Nephron (organoid): ENCODE measurements around the gene CAMKMT.

Source experiments
- H3K27ac Mint-ChIP-seq, 3 experiments: 2 replicates each; pipeline ENCODE4 v1.8.0; 2020; ENCODE audit warnings: mixed read lengths in 3 of 3, mild to moderate bottlenecking in 2 of 3, moderate library complexity in 1 of 3
- H3K27me3 Mint-ChIP-seq: 2 replicates; pipeline ENCODE4 v1.8.0; 2021; ENCODE audit warnings: low read depth, mild to moderate bottlenecking, moderate library complexity, mixed read lengths
- H3K36me3 Mint-ChIP-seq: 2 replicates; pipeline ENCODE4 v1.8.0; 2020; ENCODE audit warnings: low read depth, mixed read lengths
- H3K4me1 Mint-ChIP-seq: 2 replicates; pipeline ENCODE4 v1.8.0; 2020; ENCODE audit warnings: mixed read lengths
- H3K4me3 Mint-ChIP-seq, 3 experiments: 2 replicates each; pipeline ENCODE4 v1.8.0; 2020; ENCODE audit warnings: mild to moderate bottlenecking in 3 of 3, mixed read lengths in 3 of 3, moderate library complexity in 2 of 3
- H3K9me3 Mint-ChIP-seq: 2 replicates; pipeline ENCODE4 v1.8.0; 2020; ENCODE audit warnings: mixed read lengths
- TF ChIP-seq, protein P1 (sequence below), 3 experiments: fragments of 200-600 bp; sonication (generic); IDR thresholded peaks; one replicate each; pipeline ENCODE4 v1.5.0; 2021; ENCODE audit warnings: antibody characterized with exemption in 3 of 3; ENCODE audit not compliant: unreplicated experiment in 3 of 3

CAMKMT gene

DNA sequence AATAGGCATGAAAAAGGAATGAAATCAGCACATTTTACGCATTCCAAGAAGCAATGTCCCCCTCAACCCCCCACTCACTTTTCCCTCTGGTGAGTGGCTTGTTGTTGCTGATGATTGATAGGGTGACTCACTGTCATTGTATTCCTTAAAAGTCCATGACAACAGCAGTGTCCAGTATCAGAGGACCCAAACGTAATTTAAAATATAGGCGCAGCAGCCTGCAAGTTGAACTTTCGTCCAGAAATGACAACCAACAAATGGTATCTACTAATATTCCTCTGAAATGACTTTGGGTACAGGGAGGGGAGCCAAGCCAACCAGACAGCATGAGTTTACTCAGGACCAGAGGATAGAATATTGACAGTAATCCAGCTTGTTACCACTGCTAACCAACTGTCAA lies 396.8 kb downstream of the CAMKMT start:
- peaks cover 43% of the 10 kb centered on the region for H3K27me3 Mint-ChIP-seq
- H3K36me3 Mint-ChIP-seq, result no peaks in the 10 kb centered on the region
- H3K9me3 Mint-ChIP-seq, result no peaks in the 10 kb centered on the region
- H3K4me3 Mint-ChIP-seq, result no peak overlapping the region
- H3K27ac Mint-ChIP-seq, result no peak overlapping the region
- H3K4me1 Mint-ChIP-seq, result no peaks in the 10 kb centered on the region
- TF ChIP-seq, protein P1, sequence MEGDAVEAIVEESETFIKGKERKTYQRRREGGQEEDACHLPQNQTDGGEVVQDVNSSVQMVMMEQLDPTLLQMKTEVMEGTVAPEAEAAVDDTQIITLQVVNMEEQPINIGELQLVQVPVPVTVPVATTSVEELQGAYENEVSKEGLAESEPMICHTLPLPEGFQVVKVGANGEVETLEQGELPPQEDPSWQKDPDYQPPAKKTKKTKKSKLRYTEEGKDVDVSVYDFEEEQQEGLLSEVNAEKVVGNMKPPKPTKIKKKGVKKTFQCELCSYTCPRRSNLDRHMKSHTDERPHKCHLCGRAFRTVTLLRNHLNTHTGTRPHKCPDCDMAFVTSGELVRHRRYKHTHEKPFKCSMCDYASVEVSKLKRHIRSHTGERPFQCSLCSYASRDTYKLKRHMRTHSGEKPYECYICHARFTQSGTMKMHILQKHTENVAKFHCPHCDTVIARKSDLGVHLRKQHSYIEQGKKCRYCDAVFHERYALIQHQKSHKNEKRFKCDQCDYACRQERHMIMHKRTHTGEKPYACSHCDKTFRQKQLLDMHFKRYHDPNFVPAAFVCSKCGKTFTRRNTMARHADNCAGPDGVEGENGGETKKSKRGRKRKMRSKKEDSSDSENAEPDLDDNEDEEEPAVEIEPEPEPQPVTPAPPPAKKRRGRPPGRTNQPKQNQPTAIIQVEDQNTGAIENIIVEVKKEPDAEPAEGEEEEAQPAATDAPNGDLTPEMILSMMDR (IDR thresholded peaks at IDR 0.05; ENCODE audit: unreplicated experiment in 3 of 3), result no peak

DNA sequence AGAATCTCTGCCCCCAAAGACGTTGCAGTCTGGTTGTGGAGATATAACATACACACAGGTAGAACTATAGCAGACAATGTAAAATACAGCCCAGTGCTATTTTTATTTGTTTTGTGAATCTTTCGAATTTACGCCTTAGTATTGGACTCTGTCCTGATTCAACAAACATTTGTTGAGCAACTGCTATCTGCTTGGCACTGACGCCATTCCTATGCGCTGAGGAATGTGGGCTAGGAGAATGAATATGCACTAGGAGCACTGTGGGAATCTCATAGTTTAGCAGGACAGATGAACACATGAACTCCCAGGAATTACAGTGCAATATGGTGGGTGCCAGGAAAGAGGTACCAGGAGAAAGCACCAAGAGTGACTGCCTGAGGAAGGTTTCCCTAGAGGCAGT lies 398.1 kb downstream of the CAMKMT start:
- Mint-ChIP-seq H3K4me1 (no peaks in the 10 kb centered on the region), H3K36me3 (no peaks in the 10 kb centered on the region), H3K27ac (no peak overlapping the region), H3K4me3 (no peak overlapping the region), H3K9me3 (no peaks in the 10 kb centered on the region), H3K27me3 (peaks cover 55% of the 10 kb centered on the region)
- TF ChIP-seq, protein P1 (IDR thresholded peaks at IDR 0.05; ENCODE audit: unreplicated experiment in 3 of 3), result no peak

GRCh38 chr2:44763275-44763782 lies 401.6 kb downstream of the CAMKMT start:
- Mint-ChIP-seq H3K27ac (no peak overlapping the region), H3K36me3 (no peaks in the 10 kb centered on the region), H3K27me3 (peaks cover 84% of the 10 kb centered on the region), H3K4me1 (no peaks in the 10 kb centered on the region), H3K9me3 (no peaks in the 10 kb centered on the region), H3K4me3 (no peak overlapping the region)
- TF ChIP-seq, protein P1 (IDR thresholded peaks at IDR 0.05; ENCODE audit: unreplicated experiment in 3 of 3), result no peak

DNA sequence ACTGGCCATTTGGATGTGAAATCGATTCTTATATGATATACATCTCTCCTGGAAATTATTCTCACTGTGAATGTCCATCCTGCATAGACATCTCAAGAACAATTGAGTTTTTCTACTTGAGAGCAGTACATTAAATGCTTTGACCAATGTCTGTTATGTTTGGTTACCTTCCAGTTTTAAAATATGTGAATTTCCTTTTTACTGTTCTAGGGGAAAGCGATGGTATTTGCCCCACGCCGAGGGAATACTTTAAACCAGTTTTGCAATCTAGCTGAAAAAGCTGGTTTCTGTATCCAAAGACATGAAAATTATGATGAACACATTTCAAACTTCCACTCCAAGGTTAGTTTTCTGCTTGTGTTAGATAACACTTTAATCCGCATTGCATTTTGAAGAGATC lies 404.5 kb downstream of the CAMKMT start:
- Mint-ChIP-seq H3K9me3 (no peaks in the 10 kb centered on the region), H3K36me3 (no peaks in the 10 kb centered on the region), H3K4me3 (no peak overlapping the region), H3K27ac (no peak overlapping the region), H3K4me1 (peaks cover 6% of the 10 kb centered on the region), H3K27me3 (peaks cover 92% of the 10 kb centered on the region)
- TF ChIP-seq, protein P1 (IDR thresholded peaks at IDR 0.05; ENCODE audit: unreplicated experiment in 3 of 3), result no peak

- Mint-ChIP-seq H3K27me3 (peaks cover 92% of the 10 kb centered on the region), H3K36me3 (no peaks in the 10 kb centered on the region), H3K4me1 (peaks cover 6% of the 10 kb centered on the region), H3K27ac (no peak overlapping the region), H3K9me3 (no peaks in the 10 kb centered on the region), H3K4me3 (no peak overlapping the region)
- TF ChIP-seq, protein P1 (IDR thresholded peaks at IDR 0.05; ENCODE audit: unreplicated experiment in 3 of 3), result no peak
Observed at GRCh38 chr2:44766777-44767176, 405.0 kb downstream of the CAMKMT start.

GRCh38 chr2:44767691-44768090 lies 405.9 kb downstream of the CAMKMT start:
- Mint-ChIP-seq H3K27me3 (peaks cover 97% of the 10 kb centered on the region), H3K4me3 (no peak overlapping the region), H3K36me3 (no peaks in the 10 kb centered on the region), H3K4me1 (peaks cover 6% of the 10 kb centered on the region), H3K9me3 (no peaks in the 10 kb centered on the region), H3K27ac (no peak overlapping the region)
- TF ChIP-seq, protein P1 (IDR thresholded peaks at IDR 0.05; ENCODE audit: unreplicated experiment in 3 of 3), result no peak
